Occipital lobe (tissue), 2 donors: ENCODE data around the gene ABCB8. TPM values are rescaled to one million over a fixed set of nuclear protein-coding genes. Genes with fewer than 3 reads are reported as not detected.
"Not testable (repeated sequence)": the region's sequence is repeated elsewhere in the genome, so short reads cannot be mapped to it uniquely, and the experiment has no call there.

Experiments used
- DNase-seq: peaks from one replicate; lab custom pipeline; 2025; lab: John Stamatoyannopoulos, UW
- total RNA-seq: library from RNA; depleted of rRNA; stranded (reverse); fragments of >200 nt; gene quantifications from one replicate; pipeline ENCODE4 v1.2.3, GENCODE V29; 2014

The ABCB8 gene
- total RNA-seq, 1 donor from 2014 or later, result 24.3 TPM

- no peak for DNase-seq
Observed at GRCh38 chr7:151034312-151035025, 6.2 kb downstream of the ABCB8 start.

DNA sequence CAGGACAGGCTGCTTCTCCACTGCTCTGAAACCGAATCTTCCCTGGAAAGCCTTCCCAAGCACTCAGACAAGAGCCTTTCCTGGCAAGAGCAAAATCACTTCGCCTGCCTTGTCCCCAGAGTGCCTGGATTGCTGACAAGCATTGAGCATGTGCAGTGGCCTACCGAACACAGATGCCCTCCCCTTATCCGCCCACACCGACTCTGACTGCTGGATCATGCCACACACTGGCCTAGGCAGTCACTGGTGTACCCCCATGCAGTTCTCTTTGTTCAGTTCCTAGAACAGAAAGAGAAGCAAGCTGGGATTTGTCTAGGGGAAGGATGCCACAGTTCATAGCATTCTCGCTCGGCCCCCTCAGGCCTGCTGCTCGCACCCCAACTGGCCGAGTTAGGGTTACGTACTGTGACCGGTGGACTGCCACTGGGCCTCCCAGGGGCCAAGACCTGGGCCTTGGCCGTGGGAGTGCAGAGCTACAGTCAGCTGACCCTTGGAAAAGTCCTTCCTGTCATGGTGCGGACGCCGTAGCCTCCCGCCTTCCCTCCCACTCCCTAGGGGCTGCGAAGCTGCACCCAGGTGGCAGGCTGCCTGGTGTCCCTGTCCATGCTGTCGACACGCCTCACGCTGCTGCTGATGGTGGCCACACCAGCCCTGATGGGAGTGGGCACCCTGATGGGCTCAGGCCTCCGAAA lies 6.9 kb downstream of the ABCB8 start:
- no peak for DNase-seq

GRCh38 chr7:151035902-151036301 lies 7.7 kb downstream of the ABCB8 start:
- no peak for DNase-seq

DNA sequence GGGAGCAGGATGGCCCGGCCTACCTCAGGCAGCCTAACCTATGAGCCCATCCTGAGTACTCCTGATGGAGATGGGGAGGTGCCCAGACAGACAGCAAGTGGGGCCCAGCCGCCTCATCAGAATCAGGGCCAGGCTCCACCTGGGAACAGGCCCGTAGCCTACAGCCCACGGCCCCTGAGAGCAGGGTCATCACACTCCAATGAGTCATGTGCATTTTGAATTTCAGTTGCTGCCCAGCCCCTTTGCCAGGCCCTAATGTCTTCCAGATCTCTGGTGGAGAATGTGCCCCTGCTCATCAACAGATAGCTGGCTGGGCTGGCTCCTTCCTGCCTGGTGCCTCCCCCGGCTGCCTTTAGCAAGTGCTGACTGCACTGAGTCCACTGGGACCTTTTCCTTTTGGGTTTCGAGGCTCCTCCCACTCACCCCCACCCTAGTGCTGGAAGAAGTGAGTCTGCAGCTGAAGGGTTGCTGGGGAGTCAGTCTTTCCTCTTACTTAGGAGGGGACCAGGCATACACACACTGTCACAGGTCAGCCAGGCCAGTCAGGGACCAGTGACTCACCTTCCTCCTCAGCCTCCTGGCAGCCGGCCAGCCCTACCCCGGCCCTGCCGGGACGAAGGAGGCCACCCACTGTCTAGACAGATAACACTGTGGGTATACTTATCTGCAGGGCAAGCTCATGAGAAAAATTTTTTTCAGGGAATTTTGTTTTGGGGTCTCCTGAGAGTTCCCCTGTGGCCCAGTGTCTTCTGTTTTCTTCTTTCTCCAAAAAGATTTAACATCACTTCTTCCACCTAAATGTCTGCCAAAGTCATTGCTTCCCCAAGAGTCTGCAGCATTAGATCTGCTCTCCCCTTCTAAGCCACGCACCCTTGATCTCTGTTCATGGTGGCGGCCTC lies 10.9 kb downstream of the ABCB8 start:
- DNase-seq, result peak; percentile 39

- no peak for DNase-seq
Observed at GRCh38 chr7:151039850-151040548, 11.7 kb downstream of the ABCB8 start.

GRCh38 chr7:151040616-151041375 lies 12.5 kb downstream of the ABCB8 start:
- no peak for DNase-seq

GRCh38 chr7:151043449-151043848 lies 15.2 kb downstream of the ABCB8 start:
- not testable (repeated sequence) for DNase-seq

GRCh38 chr7:151043959-151044358 lies 15.7 kb downstream of the ABCB8 start:
- DNase-seq, result no peak

DNA sequence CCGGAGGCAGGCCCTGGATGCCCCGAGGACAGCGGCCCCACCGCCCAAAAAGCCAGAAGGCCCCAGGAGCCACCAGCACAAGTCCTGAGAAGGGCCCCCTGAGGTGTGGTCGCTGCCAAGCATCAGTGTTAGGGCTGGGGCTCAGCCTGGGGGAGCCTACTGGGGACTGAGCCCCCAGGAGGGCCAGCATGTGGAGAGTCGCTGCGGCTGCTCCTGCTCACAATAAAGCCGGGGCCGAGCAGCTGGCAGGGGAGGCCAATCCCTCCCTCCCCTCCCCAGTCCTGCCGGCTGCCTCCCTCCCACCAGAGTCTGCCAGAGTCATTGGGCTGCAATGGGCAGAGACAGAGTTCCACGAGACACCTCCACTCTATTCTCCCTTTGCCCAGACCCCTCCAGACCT lies 17.0 kb downstream of the ABCB8 start:
- no peak for DNase-seq

DNA sequence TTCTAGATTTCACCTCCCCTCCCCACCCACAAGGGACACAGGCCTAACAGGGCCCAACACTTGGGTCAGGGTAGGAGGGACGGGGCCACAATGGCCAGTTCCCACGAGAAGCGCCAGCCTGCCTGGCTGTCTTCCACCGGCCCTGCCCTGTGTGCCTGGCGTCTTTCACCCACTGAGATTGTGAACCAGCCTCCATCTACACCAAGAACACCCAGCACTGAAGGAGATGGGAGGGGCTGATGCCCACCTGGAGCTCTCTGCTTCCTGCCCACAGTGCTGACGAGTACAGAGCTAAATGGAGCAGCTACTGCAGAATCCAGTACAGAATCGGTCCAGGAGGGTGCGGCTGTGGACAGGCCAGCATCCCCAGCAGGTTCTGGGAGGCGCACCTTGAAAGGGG lies 17.7 kb downstream of the ABCB8 start:
- no peak for DNase-seq

DNA sequence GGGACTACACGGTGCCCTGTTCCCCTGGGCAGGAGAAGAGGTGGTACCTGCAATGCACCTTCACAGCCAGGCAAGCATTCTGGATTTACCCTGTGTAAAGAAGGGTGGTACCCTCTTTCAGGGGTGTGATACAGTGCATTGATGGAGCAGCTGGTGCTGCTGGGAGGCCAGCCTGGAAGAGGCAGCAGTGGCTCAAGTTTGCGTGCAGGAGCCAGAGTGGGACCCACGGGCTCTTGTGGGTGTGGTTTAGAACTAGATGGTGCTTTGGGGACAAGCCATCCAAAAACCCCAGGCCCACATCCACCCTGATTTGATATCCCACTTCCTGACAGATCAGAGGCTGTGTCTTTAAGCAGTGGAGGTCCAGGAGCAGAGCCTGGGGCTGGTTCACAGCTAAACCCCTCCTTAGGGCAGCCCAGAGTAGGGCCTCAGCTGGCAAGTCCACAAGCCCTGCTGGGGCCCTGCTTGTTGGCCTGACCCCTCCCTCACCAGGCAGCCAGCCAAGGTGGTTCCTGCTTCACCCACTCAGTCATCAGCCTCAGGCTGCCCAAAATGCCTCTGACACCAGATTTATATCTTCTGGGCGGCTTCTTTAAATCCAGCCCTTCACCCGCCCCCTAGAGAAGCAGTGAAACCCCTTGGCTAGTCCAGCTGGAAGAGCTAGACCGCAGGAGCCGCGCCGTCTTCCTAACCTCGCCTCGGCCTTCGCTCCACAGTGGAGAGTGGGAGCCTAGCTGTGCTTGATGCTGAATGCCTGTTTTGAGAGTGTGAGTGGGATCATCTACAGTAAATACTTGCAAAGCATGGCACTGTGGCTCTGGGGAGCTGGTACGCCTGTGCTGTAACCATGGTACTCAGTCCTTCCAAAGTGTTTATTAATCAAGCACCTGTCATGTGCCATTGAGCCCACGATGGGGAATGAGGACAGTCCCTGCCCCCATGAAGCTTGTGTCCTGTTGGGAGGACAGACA lies 18.6 kb downstream of the ABCB8 start:
- DNase-seq, result no peak

DNA sequence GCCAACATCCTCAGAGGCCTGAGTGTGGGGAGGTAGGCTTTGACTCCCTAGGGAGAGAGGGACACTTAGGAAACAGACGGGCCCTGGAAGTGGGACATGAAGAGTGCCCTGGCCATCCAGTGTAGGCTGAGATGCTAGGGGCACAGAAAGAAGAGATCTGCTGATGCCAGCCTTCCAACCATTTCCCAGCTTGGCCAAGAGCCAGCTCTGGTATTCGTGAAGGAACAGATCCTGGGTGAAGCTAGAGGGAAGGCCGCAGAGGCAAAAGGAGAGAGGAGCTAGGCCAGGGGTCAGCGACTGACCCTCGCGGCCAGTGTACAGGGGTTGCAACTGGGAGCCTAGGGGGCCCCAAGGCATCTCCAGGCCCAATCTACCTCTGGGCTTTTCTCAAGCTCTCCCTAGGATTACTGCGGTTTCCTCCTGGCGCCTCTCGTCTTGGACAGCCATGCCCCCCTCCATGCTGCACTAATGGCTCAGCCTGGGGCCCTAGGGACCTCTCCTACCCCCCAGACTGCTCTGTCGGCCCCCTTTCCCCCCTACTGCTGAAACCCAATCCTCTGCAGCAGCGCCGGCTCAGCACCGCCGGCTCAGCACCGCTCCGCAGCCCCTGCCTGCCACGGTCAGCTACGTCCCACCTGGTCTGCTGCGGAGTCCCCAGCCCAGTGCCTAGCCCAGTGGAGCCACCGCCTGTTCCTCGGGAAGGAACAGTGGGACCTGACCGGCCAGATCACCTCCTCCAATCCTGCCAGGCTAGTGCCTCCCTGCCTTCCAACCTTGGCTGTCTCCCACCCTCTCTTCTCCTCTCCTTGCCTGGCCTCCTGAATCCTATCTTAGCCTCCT lies 19.9 kb downstream of the ABCB8 start, which contains the start of gene ASIC3:
Gene ASIC3, plus strand, starts transcription at position 556 of the 840 bp plus-strand sequence. CDS start 355 bp downstream, outside the sequence.
- DNase-seq, result no peak

DNA sequence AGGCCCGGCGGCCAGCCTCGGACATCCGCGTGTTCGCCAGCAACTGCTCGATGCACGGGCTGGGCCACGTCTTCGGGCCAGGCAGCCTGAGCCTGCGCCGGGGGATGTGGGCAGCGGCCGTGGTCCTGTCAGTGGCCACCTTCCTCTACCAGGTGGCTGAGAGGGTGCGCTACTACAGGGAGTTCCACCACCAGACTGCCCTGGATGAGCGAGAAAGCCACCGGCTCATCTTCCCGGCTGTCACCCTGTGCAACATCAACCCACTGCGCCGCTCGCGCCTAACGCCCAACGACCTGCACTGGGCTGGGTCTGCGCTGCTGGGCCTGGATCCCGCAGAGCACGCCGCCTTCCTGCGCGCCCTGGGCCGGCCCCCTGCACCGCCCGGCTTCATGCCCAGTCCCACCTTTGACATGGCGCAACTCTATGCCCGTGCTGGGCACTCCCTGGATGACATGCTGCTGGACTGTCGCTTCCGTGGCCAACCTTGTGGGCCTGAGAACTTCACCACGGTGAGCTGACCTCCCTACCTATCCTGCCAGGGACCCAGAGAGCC lies 20.7 kb downstream of the ABCB8 start:
- DNase-seq, result no peak

DNA sequence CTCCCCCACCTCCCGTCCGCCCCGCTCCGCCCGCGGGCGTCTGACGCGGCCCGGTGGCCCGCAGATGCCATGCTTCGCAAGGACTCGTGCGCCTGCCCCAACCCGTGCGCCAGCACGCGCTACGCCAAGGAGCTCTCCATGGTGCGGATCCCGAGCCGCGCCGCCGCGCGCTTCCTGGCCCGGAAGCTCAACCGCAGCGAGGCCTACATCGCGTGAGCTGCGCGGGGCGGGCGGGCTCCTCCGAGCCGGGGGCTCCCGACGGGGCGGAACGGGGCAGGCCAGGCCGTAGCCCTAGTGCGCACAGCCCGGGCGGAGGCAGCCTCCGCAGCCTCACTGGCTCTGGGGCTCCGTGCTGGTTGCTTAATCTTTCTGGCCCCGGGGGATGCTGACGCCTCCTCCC lies 22.9 kb downstream of the ABCB8 start:
- no peak for DNase-seq

DNA sequence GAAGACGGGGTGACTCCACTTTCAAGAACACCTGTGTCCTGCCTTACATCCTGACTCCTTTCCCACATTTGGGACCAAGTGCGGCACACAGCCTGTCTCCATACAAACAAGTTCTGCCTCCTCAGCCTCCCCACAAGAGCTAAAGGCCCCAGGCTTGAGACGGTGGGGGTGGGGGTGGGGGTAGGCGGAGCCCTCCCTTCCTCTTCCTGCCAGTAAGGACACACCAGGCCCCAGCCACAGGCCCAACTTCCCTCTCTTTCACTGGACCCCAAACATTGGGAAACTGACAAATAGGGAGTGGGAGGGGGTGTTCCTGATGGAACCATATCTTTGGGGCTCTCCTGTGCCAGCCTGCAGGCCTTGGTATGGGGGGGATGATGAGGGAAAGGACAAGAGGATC lies 24.8 kb downstream of the ABCB8 start:
- DNase-seq, result no peak

- no peak for DNase-seq
Observed at GRCh38 chr7:151053751-151054150, 25.5 kb downstream of the ABCB8 start.

DNA sequence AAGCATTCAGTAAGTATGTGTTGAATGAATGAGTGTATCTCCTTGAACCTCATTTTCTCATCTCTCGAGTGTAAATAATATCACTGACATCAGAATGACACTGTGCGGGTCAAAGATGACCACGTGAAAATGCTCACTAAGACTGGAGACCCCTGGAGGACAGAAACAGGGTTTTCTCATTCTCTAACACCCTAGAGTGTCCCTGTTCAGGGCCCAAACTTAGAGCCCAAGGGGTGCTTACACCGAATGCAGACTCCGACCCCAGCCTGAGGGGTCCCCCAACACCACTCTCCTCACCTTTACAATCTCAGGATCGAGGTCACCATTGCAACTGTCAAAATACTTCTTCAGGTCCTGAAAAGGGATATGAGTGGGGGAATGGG lies 28.0 kb downstream of the ABCB8 start:
- no peak for DNase-seq
